GM23248 (cell line): ENCODE measurements around the gene PSMF1. TPM values are rescaled to one million over a fixed set of nuclear protein-coding genes. Genes with fewer than 3 reads are reported as not detected.

ENCODE experiments used
- DNase-seq: peaks from one replicate; pipeline ENCODE4 v3.0.0-alpha.2; 2015
- H2AFZ ChIP-seq: fragments of 200-600 bp; sonication (generic); 2 replicates; pipeline ENCODE4 v1.6.1; 2016; ENCODE audit warnings: antibody characterized with exemption
- H3F3A ChIP-seq: fragments of 200-600 bp; sonication (generic); 2 replicates; pipeline ENCODE4 v1.6.1; 2016; ENCODE audit warnings: mild to moderate bottlenecking, antibody characterized with exemption, mixed run types; ENCODE audit not compliant: insufficient read depth
- H3K27ac ChIP-seq: fragments of 200-600 bp; sonication (generic); 2 replicates; pipeline ENCODE4 v1.5.1; 2016; ENCODE audit warnings: mild to moderate bottlenecking
- H3K27me3 ChIP-seq: fragments of 200-600 bp; sonication (generic); replicated peaks from 2 replicates; pipeline ENCODE4 v1.6.1; 2016; ENCODE audit warnings: mild to moderate bottlenecking; ENCODE audit not compliant: insufficient read depth
- H3K36me3 ChIP-seq: fragments of 200-600 bp; sonication (generic); 2 replicates; pipeline ENCODE4 v1.6.1; 2016; ENCODE audit warnings: low read depth, mild to moderate bottlenecking
- H3K4me1 ChIP-seq: fragments of 200-600 bp; sonication (generic); 2 replicates; pipeline ENCODE4 v1.6.1; 2016; ENCODE audit warnings: mild to moderate bottlenecking; ENCODE audit not compliant: insufficient read depth
- H3K4me2 ChIP-seq: fragments of 200-600 bp; sonication (generic); one replicate; pipeline ENCODE4 v1.6.1; 2016; ENCODE audit warnings: mild to moderate bottlenecking; ENCODE audit not compliant: unreplicated experiment
- H3K4me3 ChIP-seq: fragments of 200-600 bp; sonication (generic); 2 replicates; pipeline ENCODE4 v1.5.1; 2016; ENCODE audit warnings: mild to moderate bottlenecking
- H3K79me2 ChIP-seq: fragments of 200-600 bp; sonication (generic); 2 replicates; pipeline ENCODE4 v1.6.1; 2016; ENCODE audit warnings: mild to moderate bottlenecking; ENCODE audit not compliant: insufficient read depth
- H3K9ac ChIP-seq: fragments of 200-600 bp; sonication (generic); 2 replicates; pipeline ENCODE4 v1.6.1; 2016; ENCODE audit warnings: mild to moderate bottlenecking
- H3K9me2 ChIP-seq: fragments of 200-600 bp; sonication (generic); 2 replicates; pipeline ENCODE4 v1.6.1; 2016; ENCODE audit warnings: mixed run types, mild to moderate bottlenecking, moderate library complexity; ENCODE audit not compliant: insufficient read depth
- H3K9me3 ChIP-seq: fragments of 200-600 bp; sonication (generic); one replicate; pipeline ENCODE4 v1.6.1; 2017; ENCODE audit warnings: low read depth
- H4K20me1 ChIP-seq: fragments of 200-600 bp; sonication (generic); 2 replicates; pipeline ENCODE4 v1.6.0; 2016; ENCODE audit not compliant: insufficient read depth
- EZH2 ChIP-seq: fragments of 200-600 bp; sonication (generic); IDR thresholded peaks from 2 replicates; pipeline ENCODE4 v1.6.1; 2018; ENCODE audit warnings: antibody characterized with exemption, mild to moderate bottlenecking; ENCODE audit not compliant: insufficient read depth, poor library complexity, severe bottlenecking
- EZH2phosphoT487 ChIP-seq: fragments of 200-600 bp; sonication (generic); IDR thresholded peaks from 2 replicates; pipeline ENCODE4 v1.6.1; 2018; ENCODE audit warnings: antibody characterized with exemption, moderate library complexity, mild to moderate bottlenecking, low read depth; ENCODE audit not compliant: insufficient read depth
- WGBS, 2 experiments: methylation state at CpG; one replicate each; pipeline ENCODE4 v1.1.6; 2015 to 2017; ENCODE audit warnings: low lambda C conversion rate in 2 of 2, low coverage in 1 of 2; ENCODE audit errors: missing lambda C conversion rate in 2 of 2; 5-methylcytosine and 5-hydroxymethylcytosine counted together
- in situ Hi-C: fragments of 300-500 bp; cut with MboI; formaldehyde crosslinking; loops from 2 replicates; pipeline ENCODE4 v1.15.0; 2020
- polyA plus RNA-seq: library from polyadenylated mRNA; unstranded; fragments of >200 nt; fragmentation: Nextera tagmentation; extraction: Ambion mirVana; gene quantifications from 2 replicates; pipeline ENCODE4 v1.2.1, GENCODE V29; 2016
- total RNA-seq: library from RNA; depleted of rRNA; stranded (reverse); fragments of >200 nt; shearing (Covaris generic); gene quantifications from 2 replicates; pipeline ENCODE4 v1.2.3, GENCODE V29; 2014

Gene PSMF1
- total and polyA plus RNA-seq, 2 experiments from 2014 or later, result 150 to 160 TPM

DNA sequence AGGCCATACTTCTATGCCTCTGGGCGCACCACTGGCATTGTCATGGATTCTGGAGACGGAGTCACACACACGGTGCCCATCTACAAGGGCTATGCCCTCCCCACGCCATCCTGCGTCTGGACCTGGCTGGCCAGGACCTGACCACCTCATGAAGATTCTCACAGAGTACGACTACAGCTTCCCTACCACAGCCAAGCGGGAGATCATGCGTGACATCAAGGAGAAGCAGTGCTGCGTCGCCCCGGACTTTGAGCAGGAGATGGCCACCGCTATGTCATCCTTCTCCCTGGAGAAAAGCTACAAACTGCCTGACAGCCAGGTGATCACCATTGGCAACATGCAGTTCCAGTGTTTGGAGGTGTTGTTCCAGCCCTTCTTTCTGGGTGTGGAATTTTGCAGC, 42.6 kb downstream of the PSMF1 start:
- in situ Hi-C loops, result no loop called here
- H3K36me3 ChIP-seq, result peaks cover 19% of the 10 kb centered on the region

DNA sequence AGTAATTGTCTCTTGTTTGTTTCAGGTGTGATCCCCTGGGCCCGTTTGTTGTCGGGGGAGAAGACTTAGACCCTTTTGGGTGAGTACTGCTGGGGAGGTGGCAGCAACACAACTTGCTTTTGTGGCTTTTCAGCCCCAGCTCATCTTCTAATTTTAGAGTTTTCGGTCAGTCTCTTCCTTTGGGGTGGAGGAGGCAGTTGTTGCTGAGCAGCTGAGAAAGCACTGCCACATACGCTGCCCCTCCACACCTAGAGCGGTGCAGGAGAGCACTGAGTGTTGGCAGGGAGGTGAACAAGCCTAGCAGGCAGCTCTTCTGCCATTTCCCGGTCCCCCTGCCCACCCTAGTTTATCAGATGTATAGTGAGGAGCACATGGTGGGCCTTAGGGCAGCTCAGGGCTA, 44.7 kb downstream of the PSMF1 start:
- Histone ChIP-seq H2AFZ (no peak overlapping the region), H3K9ac (no peak overlapping the region), H3K4me2 (no peak overlapping the region), H3K9me3 (no peaks in the 10 kb centered on the region), H3K4me3 (no peak overlapping the region), H3K9me2 (no peaks in the 10 kb centered on the region), H3K36me3 (peaks cover 32% of the 10 kb centered on the region), H3K27ac (no peak overlapping the region), H4K20me1 (no peaks in the 10 kb centered on the region), H3K27me3 (no peaks in the 10 kb centered on the region), H3F3A (no peaks in the 10 kb centered on the region), H3K4me1 (no peaks in the 10 kb centered on the region), H3K79me2 (no peaks in the 10 kb centered on the region)
- 97 to 99% methylated on average over 6 of the region's 6 CpGs for WGBS, 2 experiments
- DNase-seq, result no peak
- in situ Hi-C loops, result no loop called here
- TF ChIP-seq EZH2phosphoT487 (no peak), EZH2 (no peak)

More for the DNA sequence above, 42.6 kb downstream of the PSMF1 start:
- no peak overlapping the region for H3K4me3 ChIP-seq
- H3K27me3 ChIP-seq, result no peaks in the 10 kb centered on the region
- H3K9ac ChIP-seq, result no peak overlapping the region
- no peak overlapping the region for H3K4me2 ChIP-seq
- H3K27ac ChIP-seq, result no peak overlapping the region
- no peaks in the 10 kb centered on the region for H3K79me2 ChIP-seq
- H4K20me1 ChIP-seq, result no peaks in the 10 kb centered on the region
- TF ChIP-seq EZH2phosphoT487 (no peak), EZH2 (no peak)
- no peaks in the 10 kb centered on the region for H3K4me1 ChIP-seq
- no peak overlapping the region for H2AFZ ChIP-seq
- H3K9me2 ChIP-seq, result no peaks in the 10 kb centered on the region
- DNase-seq, result no peak
- WGBS, 2 experiments, result 96 to 98% methylated on average over 10 to 12 of the region's 12 CpGs
- no peaks in the 10 kb centered on the region for H3K9me3 ChIP-seq
- H3F3A ChIP-seq, result no peaks in the 10 kb centered on the region

DNA sequence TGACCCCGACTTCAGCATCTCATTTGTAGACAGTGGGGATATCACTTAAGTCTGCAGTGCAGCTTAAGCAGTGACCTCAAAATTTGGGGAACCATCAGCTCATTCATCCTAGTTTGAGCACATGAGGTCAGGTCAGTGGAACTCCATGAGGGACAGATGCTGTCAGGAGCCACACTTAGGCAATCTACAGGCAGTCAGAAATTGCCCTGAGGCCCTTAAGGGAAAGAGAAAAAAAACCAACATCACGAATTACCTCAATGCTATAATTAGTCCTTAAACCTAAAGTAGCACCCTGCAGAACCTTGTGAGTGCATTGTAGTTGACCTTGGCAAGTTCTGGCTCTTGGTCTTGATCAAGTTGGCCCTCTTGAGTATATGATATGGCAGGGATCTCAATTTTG, 45.3 kb downstream of the PSMF1 start:
- H3K27ac ChIP-seq, result no peak overlapping the region
- H2AFZ ChIP-seq, result no peak overlapping the region
- no peak for TF ChIP-seq EZH2phosphoT487
- no peaks in the 10 kb centered on the region for H3K9me3 ChIP-seq
- no peaks in the 10 kb centered on the region for H3K79me2 ChIP-seq
- H3K27me3 ChIP-seq, result no peaks in the 10 kb centered on the region
- H3K36me3 ChIP-seq, result peaks cover 32% of the 10 kb centered on the region
- 98 to 100% methylated on average over 2 of the region's 2 CpGs for WGBS, 2 experiments
- H3K9me2 ChIP-seq, result no peaks in the 10 kb centered on the region
- no peaks in the 10 kb centered on the region for H3F3A ChIP-seq
- H3K4me2 ChIP-seq, result no peak overlapping the region
- no peak for DNase-seq
- no peak overlapping the region for H3K9ac ChIP-seq
- in situ Hi-C loops, result no loop called here
- H3K4me3 ChIP-seq, result no peak overlapping the region
- H4K20me1 ChIP-seq, result no peaks in the 10 kb centered on the region
- H3K4me1 ChIP-seq, result no peaks in the 10 kb centered on the region

DNA sequence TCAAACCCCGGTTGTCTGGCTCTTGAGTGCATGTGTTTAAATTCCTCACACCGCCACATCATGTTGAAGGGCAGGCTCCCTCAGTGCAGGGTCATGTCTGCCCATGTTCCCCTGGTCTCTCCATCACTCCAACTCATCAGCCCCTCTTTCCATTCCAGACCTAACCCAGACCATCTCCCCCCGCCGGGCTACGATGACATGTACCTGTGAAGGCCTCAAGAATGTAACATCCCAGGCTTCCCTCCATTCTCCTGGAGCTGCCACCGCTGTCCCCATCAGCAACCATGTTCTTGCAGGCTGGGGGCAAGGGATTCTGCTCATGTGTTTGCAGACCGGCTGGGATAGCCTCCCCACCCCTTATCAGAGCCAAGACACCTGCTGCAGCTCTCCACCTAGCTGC, 46.5 kb downstream of the PSMF1 start:
- Histone ChIP-seq H3K9me3 (no peaks in the 10 kb centered on the region), H3K4me3 (no peak overlapping the region), H3K9ac (no peak overlapping the region), H3K9me2 (no peaks in the 10 kb centered on the region), H3K4me1 (no peaks in the 10 kb centered on the region), H3K79me2 (no peaks in the 10 kb centered on the region), H3K27ac (no peak overlapping the region), H3K36me3 (peaks cover 36% of the 10 kb centered on the region), H3K4me2 (no peak overlapping the region), H4K20me1 (no peaks in the 10 kb centered on the region), H2AFZ (no peak overlapping the region), H3F3A (no peaks in the 10 kb centered on the region), H3K27me3 (no peaks in the 10 kb centered on the region)
- no peak for DNase-seq
- in situ Hi-C loops, result no loop called here
- WGBS, 2 experiments, result 96 to 98% methylated on average over 7 of the region's 7 CpGs
- TF ChIP-seq EZH2phosphoT487 (no peak), EZH2 (no peak)

DNA sequence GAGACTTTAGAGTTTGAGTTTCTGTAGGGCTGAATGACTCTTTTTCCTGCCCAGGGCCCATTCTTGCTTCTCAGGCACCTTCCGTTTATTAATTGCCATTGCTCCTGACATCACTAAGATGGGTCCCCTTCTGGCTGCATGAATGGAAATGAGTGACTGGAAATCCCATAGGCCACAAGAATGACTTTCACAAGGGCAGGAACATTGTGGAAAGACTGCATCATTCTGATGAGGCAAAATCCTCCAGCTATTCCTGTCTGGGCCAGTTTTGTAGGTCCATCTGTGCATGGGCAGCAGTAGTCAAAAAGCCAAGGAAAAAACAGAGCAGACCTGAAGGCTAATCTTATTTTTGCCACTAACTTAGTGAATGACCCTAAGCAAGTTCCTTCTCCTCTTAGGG, 47.1 kb downstream of the PSMF1 start:
- 63 to 70% methylated on average over 1 of the region's 1 CpG for WGBS, 2 experiments
- TF ChIP-seq EZH2 (no peak), EZH2phosphoT487 (no peak)
- H4K20me1 ChIP-seq, result no peaks in the 10 kb centered on the region
- in situ Hi-C loops, result no loop called here
- no peaks in the 10 kb centered on the region for H3K9me3 ChIP-seq
- no peak overlapping the region for H3K27ac ChIP-seq
- no peak overlapping the region for H2AFZ ChIP-seq
- no peaks in the 10 kb centered on the region for H3K9me2 ChIP-seq
- no peak overlapping the region for H3K9ac ChIP-seq
- no peaks in the 10 kb centered on the region for H3K27me3 ChIP-seq
- no peaks in the 10 kb centered on the region for H3K4me1 ChIP-seq
- no peaks in the 10 kb centered on the region for H3K79me2 ChIP-seq
- H3K36me3 ChIP-seq, result peaks cover 37% of the 10 kb centered on the region
- no peak for DNase-seq
- H3F3A ChIP-seq, result no peaks in the 10 kb centered on the region
- H3K4me3 ChIP-seq, result no peak overlapping the region
- no peak overlapping the region for H3K4me2 ChIP-seq
